Inflammatory macrophage treated with lipopolysaccharide for 4 hours (primary cell): ENCODE data around the gene SORCS2.

Source experiments
- DNase-seq: peaks from one replicate; pipeline ENCODE4 v3.0.0-alpha.2; 2020

SORCS2 gene

DNA sequence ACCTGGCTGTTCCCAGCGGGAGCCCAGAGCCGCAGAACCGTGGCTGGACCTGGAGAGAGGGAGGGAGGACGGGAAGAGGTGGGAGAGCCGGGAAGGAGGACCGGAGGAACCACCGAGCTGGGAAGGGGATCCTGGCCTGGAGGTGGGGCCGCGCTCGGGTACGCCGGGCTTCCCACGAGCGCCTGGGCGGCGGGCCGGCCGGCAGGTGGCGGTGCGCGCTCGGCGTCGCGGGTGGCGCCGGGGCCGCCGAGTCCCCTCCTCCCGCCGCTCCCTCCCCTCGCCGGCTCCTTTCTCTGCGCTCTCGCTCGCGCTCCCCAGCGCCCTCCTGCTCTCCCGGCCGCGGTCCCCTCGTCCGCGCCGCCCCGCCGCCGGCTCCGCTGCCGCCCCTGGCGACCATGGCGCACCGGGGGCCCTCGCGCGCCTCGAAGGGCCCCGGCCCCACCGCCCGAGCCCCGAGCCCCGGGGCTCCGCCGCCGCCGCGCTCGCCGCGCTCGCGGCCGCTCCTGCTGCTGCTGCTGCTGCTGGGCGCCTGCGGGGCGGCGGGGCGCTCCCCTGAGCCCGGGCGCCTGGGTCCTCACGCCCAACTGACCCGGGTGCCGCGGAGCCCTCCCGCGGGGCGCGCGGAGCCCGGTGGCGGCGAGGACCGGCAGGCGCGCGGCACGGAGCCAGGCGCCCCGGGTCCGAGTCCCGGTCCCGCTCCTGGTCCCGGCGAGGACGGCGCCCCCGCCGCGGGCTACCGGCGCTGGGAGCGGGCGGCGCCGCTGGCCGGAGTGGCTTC lies at the start of gene SORCS2:
SORCS2 (plus strand) TSS at position 287 of the 778 bp plus-strand sequence.
- no peak for DNase-seq

DNA sequence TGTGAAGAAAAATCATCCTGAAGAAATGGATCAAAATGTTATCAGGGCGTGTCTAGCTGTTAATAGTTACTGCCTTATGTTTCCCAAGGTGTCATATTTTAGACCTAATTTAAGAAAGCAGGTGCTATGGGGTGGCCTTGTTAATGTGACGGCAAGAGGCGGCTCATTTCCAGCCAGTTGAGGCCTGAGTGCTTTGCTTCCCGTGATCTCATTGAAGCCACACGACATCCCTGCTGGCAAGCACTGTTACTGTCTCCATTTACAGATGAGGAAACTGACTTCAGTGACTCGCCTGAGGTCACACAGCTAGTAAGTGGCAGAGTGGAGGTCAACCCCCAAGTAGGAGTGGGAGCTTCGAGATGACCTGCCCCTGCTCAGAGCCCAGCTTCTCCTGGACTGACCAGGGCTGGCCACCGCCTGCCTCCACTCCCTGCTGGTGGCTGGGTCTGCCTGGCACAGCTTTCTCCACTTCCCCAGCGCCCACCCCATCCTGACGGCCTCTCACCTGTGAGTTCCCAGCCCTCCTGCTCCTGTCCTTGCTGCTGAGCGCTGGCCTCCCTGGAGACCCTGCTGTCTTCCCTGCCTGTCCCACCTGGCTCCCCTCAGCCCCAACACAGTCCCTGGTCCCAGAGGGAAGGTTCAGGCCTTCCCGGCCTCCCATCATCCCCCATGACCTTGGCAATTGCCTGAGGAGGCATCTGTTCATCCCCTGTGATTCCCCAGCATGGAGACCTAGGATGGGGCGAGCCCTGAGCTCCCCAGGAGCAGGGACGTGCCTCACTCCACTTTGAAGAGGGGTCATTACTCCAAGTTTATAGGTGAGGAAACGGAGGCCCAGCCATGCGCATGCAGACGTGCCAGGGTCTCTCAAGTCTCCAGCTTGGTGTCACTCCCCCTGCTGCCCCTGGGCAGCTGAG lies 47.7 kb upstream of the SORCS2 start:
- DNase-seq: no peak

DNA sequence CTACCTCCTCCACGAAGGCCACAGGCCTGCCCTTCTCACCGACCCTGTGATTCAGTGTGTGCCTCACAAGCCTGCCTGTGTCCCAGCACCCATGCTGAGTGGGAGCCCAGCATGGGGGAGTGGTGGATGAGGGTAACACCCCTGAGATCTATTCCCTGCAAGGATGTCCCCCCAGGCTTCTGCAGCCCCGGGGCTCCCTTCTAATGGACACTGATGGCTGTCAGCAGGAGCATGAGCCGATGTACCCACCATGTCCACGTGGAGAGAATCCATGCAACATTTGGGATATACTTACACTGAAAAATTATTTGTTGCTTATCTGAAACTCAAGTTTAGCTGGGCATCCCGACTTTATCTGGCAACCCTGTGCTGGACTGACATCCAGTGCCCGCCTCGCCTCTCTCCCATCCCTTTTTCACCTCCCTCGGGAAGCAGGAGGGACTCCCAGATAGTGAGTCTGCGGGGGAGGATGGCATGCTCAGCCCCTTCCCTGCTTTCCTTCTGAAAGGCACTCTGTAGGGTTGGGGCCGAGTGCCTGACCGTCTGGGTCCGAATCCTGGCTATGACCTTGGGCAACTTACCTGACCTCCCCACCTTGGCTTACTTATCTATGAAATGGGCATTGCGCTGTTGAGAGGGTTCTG lies 46.9 kb upstream of the SORCS2 start:
- DNase-seq: no peak

DNA sequence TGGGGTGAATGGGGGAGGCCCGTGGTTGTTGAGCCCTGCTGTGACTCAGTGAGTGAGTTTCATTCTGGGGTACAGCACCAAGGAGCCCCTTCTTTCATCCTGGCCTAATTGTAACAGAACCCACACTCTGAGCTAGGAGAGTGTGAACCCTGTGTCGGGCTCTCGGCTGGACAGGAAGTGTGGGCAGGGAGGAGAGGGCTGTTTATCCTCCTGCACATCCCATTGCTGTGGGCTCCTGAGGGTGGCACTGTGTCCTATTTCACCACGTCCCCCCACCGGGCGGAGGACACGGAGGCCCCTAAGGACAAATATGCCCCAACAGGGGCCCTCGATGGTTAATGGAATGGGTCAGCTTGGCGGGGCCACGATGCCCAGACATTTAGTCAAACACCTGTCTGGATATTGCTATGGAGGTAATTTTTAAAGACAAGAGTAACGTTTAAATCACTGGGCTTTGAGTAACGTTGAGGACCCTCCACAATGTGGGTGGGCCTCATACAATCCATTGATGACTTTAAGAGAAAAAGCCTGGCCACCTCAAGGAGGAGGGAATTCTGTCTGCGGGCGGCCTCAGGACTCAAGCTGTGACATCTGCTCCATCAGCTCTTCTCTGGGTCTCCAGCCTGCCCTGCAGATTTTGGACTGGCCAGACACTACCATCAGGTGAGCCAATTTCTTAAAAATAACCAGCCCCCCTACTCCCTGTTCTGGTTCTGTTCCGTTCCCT lies 46.1 kb upstream of the SORCS2 start:
- DNase-seq: no peak

DNA sequence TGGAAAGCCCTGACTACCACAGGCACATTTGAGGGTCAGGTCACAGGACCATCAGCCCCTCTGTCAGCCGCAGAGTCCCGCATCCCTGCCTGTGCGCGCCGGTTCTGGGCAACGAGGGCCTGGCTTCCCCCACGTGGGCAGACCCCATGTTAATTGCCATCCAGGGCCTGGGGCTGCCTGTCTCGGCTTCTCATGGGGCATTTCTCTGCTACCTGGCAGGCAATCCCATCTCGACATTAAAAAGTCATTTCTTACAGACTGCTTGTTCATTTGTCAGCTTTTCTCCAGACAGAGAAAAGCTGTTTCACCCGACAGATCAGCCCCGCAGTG lies 45.6 kb upstream of the SORCS2 start:
- no peak for DNase-seq

DNA sequence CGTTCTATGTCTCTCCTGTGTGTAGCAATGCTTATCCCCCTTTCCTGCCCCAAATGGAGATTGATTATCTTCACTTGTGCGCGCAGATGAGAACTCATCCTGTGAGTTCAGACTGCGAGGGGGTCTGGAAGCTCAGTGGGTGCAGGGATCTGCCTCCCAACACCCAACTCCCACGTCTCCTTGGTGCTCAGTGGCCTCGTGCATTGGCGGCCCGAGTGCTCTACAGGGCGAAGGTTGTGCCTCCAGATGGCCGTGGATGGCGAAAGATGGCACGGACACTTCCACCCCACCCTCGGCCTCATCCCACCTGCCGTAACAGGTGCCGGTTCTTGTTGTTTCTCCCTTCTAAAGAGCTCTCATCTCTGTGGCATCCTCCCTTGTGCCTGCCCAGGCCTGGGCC lies 45.1 kb upstream of the SORCS2 start:
- no peak for DNase-seq

DNA sequence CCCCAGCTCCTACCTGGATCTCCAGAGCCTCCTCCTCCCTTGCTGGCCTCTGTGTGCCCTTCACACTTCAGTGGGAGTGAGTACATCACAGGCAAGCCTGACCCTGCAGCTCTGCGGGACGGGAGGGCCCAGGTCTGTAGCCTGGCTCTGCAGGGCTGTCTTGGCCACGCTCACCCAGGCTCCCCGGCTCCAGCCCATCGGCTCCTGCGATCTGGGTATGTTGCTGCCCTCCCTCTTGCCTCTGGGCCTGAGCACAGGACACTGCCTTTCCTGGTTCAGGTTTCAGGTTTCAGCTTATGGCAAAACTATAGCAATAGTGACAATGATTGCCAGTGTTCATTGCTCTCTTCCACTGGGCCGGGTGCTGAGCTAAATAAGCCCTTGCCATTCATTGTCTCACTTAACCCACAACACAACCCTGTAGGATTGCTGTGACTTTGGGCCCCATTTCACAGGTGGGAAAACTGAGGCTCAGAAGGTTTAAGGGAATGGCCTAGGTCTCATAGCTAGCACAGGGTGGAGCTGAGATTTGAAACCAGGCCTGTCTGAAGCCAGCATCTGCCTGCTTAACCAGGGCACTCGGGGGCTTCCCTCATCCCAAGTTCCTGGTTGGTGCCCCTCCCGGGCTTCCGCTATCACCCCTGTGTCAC lies 44.6 kb upstream of the SORCS2 start:
- DNase-seq: no peak

DNA sequence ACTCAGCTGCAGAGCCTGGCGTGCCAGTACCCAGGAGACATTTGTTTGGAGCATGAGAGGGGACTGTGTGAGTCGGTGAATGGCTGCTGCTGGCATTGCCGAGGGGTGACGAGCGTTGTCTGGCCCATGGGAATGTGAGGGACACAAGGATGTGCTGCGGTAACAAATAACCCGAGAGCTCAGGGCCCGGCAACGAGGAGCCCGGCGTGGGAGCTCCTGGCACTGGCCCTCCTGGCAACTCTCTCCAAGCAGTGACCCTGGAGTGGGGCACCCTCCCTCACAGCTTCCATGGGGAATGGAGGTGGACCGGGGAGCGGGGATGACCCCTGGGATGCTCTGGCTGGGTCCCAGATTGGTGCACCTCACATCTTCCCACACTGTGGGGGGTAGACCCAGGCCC lies 44.0 kb upstream of the SORCS2 start:
- no peak for DNase-seq

DNA sequence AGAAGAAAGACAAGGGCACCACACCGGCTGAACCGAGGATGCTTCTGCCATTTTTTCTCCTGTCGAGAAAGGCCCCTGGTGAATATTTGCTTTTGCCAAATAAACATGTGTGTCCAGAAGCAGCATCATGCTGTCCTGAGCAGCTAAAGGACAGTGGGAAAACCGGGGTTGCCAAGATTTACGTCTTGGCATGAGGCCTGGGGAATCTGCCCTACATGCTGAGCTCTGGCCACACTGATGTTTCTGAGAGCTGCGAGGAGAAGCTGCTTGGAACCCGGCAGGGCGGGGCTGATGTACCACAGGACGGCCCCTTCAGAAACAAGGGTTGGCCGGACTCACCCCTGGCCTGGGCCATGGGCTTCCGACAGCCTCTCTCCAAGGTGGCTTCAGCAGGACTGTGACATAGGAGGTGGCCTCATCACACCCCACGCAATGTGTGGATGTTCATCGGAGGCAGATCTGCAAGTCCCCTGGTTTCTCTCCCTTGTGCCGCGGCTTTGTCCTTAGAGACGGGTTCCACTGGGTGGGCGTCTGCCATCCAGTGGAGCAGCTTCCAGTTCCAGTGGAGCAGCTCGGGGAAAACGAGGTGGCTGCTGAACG lies 42.2 kb upstream of the SORCS2 start:
- DNase-seq: no peak

DNA sequence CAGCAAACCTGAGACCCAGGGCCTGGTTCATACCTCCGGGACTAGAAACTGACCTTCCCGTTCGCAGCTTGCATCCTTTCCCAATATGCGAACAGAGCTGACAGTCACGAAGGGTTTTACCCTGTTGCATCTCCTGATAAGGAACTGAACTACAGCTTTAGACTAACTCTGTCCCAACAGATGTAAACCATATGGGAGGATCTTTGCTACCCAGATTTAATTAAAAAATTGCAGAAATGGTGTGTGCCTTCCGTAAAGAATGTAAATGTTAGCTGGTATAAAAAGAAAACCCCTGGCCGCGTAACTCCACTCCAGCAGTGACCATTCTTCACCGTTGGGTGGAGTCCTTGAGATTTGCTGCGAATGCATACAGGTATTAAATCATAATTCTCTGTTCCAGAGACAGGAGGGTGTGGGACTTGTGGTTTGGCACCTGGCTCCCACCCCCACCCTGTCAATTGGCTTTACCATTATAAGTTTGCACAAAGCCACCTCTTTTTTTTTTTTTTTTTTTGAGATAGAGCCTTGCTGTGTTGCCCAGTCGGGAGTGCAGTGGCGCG lies 40.6 kb upstream of the SORCS2 start:
- DNase-seq: no peak

DNA sequence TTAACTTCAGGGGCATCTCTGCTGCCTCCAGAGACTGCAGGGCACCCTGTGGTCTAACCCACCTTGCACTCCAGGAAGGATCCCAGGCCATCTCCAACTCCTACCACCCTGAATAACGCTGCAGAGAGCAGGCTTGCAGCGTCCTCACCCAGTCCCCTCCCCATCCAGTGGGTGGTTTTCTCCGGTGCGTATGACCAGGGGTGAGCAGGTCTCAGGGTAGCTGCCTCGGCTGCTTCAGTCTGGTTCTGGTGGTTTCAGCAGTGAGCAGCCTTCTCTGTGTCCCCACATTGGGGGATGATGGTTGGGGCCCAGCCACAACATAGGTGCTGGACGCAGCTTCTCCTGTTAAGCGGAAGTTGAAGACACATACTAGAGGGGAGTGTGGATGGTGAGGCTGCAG lies 38.6 kb upstream of the SORCS2 start:
- no peak for DNase-seq

DNA sequence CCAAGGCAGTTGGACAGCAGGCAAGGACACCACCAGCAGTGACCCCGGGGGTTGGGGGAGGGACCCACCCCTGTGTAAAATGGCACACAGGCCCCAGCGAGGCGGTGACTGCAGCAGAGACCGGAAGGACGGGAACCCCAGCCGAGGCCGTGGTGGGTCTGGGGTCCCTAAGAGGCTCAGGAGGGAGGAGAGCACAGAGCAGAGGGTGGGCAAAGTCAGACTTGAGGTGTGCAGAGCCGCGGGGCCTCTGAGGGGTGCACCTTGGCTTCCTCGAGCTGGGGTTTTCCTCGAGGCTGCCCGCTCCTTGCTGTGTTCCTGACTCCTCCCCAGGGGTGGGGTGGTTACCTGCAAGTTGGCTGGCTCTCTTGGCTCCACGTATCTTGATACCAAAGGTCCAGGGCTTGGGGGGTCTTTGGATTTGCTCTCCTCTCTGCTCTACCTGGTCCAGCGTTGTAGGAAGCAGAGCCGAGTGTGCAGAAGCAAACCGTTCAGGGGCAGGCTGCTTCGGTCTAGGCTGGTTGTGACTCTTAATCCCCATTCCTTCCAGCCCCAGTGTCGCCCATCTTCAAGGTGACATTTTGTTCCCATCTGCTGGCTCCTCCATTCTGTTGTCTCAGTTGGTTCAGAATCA lies 37.9 kb upstream of the SORCS2 start:
- no peak for DNase-seq

DNA sequence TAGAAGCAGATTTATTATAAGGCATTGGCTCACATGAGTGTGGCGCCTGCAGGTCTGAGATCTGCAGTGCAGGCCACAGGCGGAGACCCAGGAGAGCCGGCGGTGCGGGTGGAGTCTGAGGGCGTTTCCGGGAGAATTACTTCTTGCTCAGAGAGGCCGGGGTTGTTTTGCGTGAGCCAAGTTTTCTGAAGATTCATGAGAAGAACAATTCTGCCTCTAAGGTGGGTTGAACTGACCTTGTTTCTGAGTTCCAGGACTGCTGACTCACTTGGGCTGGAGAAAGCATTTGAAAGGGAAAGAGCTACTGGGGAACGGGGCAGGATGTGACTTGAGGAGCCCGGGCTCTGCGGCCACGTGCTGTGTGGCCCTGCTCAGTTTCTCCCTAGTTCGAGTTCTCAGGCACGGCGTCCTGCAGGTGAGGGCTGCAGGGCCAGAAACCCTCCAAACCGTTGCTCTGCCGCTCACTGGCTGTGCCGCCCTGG lies 36.7 kb upstream of the SORCS2 start:
- no peak for DNase-seq

DNA sequence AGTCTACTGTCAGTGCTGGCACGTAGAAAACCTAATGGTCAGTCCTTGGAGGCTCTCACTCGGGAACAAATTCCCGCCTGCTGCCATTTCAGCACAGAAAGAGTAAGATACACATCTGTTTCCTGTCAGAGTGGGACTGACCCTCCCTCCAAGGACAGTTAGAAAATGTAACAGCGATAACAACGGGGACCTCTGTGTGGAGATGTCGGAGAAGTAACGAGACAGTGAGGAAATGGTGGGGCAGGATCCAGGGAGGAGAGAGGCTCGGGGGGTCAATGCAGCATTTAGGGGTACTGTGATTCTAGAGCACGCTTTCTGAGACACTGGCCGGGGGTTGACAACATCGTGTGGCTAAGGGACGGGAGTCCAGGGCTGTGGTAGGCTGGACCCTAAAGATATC lies 36.0 kb upstream of the SORCS2 start:
- DNase-seq: no peak

DNA sequence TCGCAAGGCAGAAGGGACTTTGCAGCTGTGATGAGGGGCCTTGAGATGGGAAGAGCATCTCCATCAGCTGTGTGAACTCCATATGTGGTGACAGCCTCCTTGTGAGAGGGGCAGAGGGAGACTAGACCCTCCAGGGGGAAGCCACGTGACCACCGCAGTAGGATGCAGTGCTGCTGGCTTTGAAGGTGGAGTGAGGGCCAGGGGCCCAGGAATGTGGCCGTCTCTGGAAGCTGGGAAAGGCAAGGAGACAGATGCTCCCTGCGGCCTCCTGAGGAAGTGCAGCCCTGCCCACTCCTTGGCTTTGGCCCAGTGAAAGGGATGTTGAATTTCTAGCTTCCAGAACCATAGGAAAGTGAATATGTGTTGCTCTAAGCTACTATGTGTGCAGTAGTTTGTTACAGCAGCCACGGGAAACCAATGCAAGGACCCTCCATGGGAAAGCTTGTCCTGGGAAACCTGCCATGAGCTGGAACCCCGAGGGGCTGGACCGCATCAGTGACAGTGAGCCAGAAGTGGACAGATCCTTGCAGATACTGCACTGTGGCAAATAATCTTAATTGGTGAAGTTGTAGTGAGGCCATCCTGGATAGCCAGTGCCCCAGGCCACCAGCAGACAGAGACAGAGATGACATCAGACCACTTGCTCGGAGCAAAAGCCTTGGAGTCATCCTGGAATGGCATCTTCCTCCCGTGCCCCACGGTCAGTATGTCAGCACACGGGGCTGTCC lies 35.4 kb upstream of the SORCS2 start:
- no peak for DNase-seq

DNA sequence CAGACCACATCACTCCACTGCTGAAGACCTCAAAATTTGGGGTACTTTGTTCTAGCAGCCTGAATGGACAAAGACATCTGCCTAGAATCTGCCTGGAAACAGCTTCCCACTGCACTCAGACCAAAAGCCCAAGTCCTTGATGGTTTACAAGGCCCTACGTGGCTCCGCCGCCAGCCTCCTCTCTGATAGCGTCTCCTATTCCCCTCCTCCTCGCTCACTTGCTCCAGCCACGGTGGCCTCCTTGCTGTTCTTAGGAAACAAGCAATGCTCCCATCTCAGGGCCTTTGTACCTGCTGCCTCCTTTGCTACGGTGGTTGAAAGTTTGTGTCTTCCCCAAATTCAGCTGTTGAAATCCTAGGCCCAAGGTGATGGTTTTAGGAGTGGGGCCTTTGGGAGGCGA lies 34.7 kb upstream of the SORCS2 start:
- no peak for DNase-seq

DNA sequence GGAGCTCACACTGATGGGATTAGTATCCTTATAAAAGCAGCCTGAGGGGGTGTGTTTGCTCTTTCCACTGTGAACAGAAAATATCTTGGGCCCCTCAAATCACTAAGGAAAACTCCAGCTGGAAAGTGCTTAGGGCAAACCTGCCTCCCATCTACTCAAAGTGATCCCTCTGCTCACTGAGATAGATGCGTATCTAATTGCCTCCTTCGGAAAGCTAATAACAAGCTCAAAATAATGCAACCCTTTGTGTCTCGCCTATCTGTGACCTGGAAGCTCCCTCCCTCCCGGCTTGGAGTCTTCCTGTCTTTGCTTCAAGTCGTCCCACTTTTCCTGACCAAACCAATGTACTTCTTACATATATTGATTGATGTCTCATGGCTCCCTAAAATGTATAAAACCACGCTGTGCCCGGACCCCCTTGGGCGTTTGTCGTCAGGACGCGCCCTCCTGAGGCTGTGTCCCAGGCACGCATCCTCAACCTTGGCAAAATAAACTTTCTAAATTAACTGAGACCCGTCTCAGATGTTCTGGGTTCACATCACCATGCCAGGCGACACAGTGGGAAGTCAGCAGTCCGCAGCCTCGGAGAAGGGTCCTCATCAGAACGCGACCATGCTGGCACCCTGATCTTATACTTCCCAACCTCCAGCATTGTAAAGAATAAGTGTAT lies 34.1 kb upstream of the SORCS2 start:
- no peak for DNase-seq

DNA sequence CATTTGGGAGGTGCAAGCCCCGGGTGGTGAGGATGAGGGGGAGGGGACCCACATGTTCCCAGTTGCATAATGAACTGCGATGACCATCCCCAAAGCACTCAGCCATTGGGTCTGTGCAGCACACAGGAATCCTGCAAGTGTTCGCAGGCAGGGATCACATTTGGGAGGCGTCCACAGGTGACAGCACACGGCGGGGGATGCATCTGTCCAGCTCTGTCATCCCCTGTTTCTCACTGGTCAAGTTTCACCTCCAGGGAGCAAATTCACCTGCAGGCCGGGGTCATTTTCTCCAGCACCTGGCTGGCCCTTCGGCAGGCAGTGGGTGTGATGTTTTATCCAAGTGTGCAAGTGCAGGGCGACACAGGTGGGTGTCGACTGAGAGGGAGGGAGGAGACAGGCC lies 33.3 kb upstream of the SORCS2 start:
- DNase-seq: no peak

DNA sequence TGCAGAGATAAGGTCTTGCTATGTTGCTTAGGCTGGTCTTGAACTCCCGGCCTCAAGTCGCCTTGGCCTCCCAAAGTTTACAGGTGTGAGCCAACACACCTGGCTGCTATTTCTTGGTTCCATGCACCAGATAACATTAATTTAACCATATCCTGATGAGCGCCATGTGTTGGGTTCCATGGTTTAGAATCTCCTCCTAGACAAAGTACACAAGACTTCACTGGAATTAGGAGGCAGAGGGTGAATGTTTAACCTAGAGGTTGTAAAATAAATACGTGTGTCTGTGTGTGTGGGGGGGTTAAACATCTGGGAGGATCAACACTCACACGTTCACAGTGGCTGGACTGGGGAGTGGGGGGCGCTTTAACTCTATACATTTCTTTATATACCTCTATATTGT lies 32.4 kb upstream of the SORCS2 start:
- no peak for DNase-seq

DNA sequence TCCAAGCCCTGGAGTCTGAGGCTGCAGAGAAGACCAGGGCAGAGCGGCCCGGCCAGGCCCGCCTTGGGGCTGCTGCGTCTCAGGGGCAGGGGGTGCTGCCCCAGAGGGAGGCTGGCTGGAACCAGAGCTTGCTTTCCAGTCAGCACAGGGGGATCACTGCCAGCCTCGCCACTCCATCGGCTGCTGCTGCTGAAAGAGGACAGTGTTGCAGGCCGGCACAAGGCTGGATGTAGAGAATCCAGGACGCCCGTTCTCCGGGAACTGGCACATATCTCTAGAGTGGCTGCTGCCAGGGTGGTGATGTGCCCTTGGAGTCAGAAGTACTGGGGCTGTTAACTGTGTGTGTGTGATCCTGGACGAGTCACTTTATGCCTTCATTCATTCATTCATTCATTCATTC lies 31.9 kb upstream of the SORCS2 start:
- no peak for DNase-seq
